Measurements from ENCODE around the gene MFSD12.

DNA sequence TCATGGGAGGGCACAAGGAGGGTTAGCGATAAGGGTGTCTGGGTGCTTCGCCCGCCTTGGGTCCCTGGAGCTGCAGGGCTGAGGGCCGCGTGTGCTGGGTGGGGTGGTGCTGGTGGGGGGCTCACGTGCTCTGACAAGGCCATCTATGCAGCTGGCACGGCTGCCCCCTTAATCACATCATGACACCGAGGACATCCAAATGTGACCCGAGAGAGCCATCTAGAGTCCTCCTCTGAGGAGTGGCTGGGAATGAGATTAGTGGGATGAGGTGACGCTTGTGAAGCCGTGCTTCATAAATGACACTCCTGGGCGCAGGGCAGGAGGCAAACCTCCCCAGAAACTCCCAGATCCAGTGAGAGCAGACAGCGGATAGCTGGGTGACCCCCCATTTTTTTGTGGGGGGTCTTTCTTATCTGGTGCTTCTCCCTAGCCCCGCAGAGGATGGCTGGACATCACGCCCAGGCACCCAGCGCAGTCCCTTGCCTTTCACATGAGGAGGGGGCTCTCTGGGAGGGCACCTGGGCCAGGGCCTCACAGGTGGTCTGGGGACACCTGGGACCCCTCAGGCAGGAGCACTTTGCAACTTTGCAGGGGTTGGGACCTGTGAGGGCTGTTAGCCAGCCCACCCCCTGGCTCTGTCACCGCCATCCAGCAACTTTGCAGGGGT lies 44.7 kb downstream of the MFSD12 start:
- TF ChIP-seq EZH2phosphoT487 (IDR thresholded peaks at IDR 0.05; ENCODE audit: unreplicated experiment) = no peak
- TF ChIP-seq, protein P1, sequence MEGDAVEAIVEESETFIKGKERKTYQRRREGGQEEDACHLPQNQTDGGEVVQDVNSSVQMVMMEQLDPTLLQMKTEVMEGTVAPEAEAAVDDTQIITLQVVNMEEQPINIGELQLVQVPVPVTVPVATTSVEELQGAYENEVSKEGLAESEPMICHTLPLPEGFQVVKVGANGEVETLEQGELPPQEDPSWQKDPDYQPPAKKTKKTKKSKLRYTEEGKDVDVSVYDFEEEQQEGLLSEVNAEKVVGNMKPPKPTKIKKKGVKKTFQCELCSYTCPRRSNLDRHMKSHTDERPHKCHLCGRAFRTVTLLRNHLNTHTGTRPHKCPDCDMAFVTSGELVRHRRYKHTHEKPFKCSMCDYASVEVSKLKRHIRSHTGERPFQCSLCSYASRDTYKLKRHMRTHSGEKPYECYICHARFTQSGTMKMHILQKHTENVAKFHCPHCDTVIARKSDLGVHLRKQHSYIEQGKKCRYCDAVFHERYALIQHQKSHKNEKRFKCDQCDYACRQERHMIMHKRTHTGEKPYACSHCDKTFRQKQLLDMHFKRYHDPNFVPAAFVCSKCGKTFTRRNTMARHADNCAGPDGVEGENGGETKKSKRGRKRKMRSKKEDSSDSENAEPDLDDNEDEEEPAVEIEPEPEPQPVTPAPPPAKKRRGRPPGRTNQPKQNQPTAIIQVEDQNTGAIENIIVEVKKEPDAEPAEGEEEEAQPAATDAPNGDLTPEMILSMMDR (conservative IDR thresholded peaks at IDR 0.05; ENCODE audit: low read depth in 2 of 2) = peak in 1 of 2 experiments; percentile 35; a peak in 2 of 4 replicates
- TF ChIP-seq, protein P2, sequence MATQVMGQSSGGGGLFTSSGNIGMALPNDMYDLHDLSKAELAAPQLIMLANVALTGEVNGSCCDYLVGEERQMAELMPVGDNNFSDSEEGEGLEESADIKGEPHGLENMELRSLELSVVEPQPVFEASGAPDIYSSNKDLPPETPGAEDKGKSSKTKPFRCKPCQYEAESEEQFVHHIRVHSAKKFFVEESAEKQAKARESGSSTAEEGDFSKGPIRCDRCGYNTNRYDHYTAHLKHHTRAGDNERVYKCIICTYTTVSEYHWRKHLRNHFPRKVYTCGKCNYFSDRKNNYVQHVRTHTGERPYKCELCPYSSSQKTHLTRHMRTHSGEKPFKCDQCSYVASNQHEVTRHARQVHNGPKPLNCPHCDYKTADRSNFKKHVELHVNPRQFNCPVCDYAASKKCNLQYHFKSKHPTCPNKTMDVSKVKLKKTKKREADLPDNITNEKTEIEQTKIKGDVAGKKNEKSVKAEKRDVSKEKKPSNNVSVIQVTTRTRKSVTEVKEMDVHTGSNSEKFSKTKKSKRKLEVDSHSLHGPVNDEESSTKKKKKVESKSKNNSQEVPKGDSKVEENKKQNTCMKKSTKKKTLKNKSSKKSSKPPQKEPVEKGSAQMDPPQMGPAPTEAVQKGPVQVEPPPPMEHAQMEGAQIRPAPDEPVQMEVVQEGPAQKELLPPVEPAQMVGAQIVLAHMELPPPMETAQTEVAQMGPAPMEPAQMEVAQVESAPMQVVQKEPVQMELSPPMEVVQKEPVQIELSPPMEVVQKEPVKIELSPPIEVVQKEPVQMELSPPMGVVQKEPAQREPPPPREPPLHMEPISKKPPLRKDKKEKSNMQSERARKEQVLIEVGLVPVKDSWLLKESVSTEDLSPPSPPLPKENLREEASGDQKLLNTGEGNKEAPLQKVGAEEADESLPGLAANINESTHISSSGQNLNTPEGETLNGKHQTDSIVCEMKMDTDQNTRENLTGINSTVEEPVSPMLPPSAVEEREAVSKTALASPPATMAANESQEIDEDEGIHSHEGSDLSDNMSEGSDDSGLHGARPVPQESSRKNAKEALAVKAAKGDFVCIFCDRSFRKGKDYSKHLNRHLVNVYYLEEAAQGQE (IDR thresholded peaks at IDR 0.05; ENCODE audit: unreplicated experiment) = no peak
- no peak for TF ChIP-seq POLR2AphosphoS5 (IDR thresholded peaks at IDR 0.05; ENCODE audit: low read depth)
- TF ChIP-seq JUNB (IDR thresholded peaks at IDR 0.05; ENCODE audit: unreplicated experiment) = no peak
- no peak for TF ChIP-seq CREB1 (CRISPR knock-in tag; IDR thresholded peaks at IDR 0.05; ENCODE audit: low read depth)
- no peak for TF ChIP-seq EZH2 (IDR thresholded peaks at IDR 0.05; ENCODE audit: low read depth, unreplicated experiment)
- TF ChIP-seq, protein P3, sequence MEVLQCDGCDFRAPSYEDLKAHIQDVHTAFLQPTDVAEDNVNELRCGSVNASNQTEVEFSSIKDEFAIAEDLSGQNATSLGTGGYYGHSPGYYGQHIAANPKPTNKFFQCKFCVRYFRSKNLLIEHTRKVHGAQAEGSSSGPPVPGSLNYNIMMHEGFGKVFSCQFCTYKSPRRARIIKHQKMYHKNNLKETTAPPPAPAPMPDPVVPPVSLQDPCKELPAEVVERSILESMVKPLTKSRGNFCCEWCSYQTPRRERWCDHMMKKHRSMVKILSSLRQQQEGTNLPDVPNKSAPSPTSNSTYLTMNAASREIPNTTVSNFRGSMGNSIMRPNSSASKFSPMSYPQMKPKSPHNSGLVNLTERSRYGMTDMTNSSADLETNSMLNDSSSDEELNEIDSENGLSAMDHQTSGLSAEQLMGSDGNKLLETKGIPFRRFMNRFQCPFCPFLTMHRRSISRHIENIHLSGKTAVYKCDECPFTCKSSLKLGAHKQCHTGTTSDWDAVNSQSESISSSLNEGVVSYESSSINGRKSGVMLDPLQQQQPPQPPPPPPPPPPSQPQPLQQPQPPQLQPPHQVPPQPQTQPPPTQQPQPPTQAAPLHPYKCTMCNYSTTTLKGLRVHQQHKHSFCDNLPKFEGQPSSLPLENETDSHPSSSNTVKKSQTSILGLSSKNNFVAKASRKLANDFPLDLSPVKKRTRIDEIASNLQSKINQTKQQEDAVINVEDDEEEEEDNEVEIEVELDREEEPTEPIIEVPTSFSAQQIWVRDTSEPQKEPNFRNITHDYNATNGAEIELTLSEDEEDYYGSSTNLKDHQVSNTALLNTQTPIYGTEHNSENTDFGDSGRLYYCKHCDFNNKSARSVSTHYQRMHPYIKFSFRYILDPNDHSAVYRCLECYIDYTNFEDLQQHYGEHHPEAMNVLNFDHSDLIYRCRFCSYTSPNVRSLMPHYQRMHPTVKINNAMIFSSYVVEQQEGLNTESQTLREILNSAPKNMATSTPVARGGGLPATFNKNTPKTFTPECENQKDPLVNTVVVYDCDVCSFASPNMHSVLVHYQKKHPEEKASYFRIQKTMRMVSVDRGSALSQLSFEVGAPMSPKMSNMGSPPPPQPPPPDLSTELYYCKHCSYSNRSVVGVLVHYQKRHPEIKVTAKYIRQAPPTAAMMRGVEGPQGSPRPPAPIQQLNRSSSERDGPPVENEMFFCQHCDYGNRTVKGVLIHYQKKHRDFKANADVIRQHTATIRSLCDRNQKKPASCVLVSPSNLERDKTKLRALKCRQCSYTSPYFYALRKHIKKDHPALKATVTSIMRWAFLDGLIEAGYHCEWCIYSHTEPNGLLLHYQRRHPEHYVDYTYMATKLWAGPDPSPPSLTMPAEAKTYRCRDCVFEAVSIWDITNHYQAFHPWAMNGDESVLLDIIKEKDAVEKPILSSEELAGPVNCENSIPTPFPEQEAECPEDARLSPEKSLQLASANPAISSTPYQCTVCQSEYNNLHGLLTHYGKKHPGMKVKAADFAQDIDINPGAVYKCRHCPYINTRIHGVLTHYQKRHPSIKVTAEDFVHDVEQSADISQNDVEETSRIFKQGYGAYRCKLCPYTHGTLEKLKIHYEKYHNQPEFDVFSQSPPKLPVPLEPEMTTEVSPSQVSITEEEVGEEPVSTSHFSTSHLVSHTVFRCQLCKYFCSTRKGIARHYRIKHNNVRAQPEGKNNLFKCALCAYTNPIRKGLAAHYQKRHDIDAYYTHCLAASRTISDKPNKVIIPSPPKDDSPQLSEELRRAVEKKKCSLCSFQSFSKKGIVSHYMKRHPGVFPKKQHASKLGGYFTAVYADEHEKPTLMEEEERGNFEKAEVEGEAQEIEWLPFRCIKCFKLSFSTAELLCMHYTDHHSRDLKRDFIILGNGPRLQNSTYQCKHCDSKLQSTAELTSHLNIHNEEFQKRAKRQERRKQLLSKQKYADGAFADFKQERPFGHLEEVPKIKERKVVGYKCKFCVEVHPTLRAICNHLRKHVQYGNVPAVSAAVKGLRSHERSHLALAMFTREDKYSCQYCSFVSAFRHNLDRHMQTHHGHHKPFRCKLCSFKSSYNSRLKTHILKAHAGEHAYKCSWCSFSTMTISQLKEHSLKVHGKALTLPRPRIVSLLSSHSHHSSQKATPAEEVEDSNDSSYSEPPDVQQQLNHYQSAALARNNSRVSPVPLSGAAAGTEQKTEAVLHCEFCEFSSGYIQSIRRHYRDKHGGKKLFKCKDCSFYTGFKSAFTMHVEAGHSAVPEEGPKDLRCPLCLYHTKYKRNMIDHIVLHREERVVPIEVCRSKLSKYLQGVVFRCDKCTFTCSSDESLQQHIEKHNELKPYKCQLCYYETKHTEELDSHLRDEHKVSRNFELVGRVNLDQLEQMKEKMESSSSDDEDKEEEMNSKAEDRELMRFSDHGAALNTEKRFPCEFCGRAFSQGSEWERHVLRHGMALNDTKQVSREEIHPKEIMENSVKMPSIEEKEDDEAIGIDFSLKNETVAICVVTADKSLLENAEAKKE (CRISPR knock-in tag; IDR thresholded peaks at IDR 0.05) = no peak
- TF ChIP-seq, protein P4, sequence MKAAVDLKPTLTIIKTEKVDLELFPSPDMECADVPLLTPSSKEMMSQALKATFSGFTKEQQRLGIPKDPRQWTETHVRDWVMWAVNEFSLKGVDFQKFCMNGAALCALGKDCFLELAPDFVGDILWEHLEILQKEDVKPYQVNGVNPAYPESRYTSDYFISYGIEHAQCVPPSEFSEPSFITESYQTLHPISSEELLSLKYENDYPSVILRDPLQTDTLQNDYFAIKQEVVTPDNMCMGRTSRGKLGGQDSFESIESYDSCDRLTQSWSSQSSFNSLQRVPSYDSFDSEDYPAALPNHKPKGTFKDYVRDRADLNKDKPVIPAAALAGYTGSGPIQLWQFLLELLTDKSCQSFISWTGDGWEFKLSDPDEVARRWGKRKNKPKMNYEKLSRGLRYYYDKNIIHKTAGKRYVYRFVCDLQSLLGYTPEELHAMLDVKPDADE (IDR thresholded peaks at IDR 0.05) = no peak
- TF ChIP-seq NANOG (IDR thresholded peaks at IDR 0.05; ENCODE audit: borderline replicate concordance) = no peak
- TF ChIP-seq ZNF114 (CRISPR knock-in tag; IDR thresholded peaks at IDR 0.05) = no peak
- TF ChIP-seq STAT1 (IDR thresholded peaks at IDR 0.05; ENCODE audit: unreplicated experiment) = no peak
- TF ChIP-seq ZNF331 (CRISPR knock-in tag; IDR thresholded peaks at IDR 0.05; ENCODE audit: low read depth) = no peak

All from GM23338 (cell line).